GM12878 (cell line): ENCODE results near the gene UBE2L5. TPM values are rescaled to one million over a fixed set of nuclear protein-coding genes. Genes with fewer than 3 reads are reported as not detected.

Experiments used
- ATAC-seq: fragments of 200-7000 bp; cut with Tn5 transposase; 3 replicates; pipeline ENCODE4 v1.9.1; 2020; ENCODE audit warnings: mild to moderate bottlenecking, moderate library complexity
- BruUV-seq: library from RNA; stranded (reverse); fragments of 400-500 nt; replicated peaks from 2 replicates; lab custom pipeline; 2021; lab: Mats Ljungman, UMichigan
- CTCF ChIA-PET: fragments of 300-600 bp; sonication (Branson Sonifier 250); formaldehyde crosslinking; extraction: SDS; loops from one replicate; lab custom pipeline; 2021; ENCODE audit warnings: inconsistent platforms; lab: Yijun Ruan, JAX
- POLR2A ChIA-PET: fragments of 350-600 bp; formaldehyde crosslinking; extraction: SDS; loops from one replicate; lab custom pipeline; 2021; ENCODE audit warnings: inconsistent platforms; lab: Charles Lee
- RAD21 ChIA-PET: fragments of 300-600 bp; sonication (Branson Sonifier 250); formaldehyde crosslinking; loops from one replicate; lab custom pipeline; 2023; ENCODE audit warnings: antibody characterized with exemption; ENCODE audit not compliant: unreplicated experiment; lab: Charles Lee
- SMC1A ChIA-PET: fragments of 300-600 bp; sonication (Branson Sonifier 250); formaldehyde crosslinking; loops from one replicate; lab custom pipeline; 2023; ENCODE audit not compliant: unreplicated experiment, uncharacterized antibody; lab: Charles Lee
- DNase-seq: peaks from one replicate; pipeline ENCODE4 v3.0.0-alpha.2; 2011; ENCODE audit warnings: low read depth, low spot score
- FAIRE-seq: peaks from 3 replicates; lab custom pipeline; 2011; peaks lifted over from hg19 to GRCh38; lab: Jason Lieb, UNC
- H2AFZ ChIP-seq: 2 replicates; pipeline ENCODE4 v1.6.0; 2011; ENCODE audit warnings: low read depth, low read length, control low read depth; ENCODE audit not compliant: control insufficient read depth
- H3K27ac ChIP-seq: 2 replicates; pipeline ENCODE4 v1.5.1; 2011; ENCODE audit warnings: control low read depth; ENCODE audit not compliant: control insufficient read depth, insufficient read depth
- H3K27me3 ChIP-seq, 2 experiments: replicated peaks in 1 of 2; 2 replicates each; pipeline versions ENCODE4 v1.6.0 to v1.6.1; 2011; ENCODE audit warnings: low read length in 1 of 2; ENCODE audit not compliant: control insufficient read depth in 2 of 2, insufficient read depth in 2 of 2
- H3K36me3 ChIP-seq, 2 experiments: 2 replicates each; pipeline ENCODE4 v1.5.1; 2011; ENCODE audit warnings: low read length in 1 of 2; ENCODE audit not compliant: control insufficient read depth in 2 of 2, insufficient read depth in 2 of 2
- H3K4me1 ChIP-seq: 2 replicates; pipeline ENCODE4 v1.6.1; 2011; ENCODE audit warnings: mild to moderate bottlenecking, low read length, moderate library complexity, mixed read lengths; ENCODE audit not compliant: control insufficient read depth, insufficient read depth
- H3K4me2 ChIP-seq: 2 replicates; pipeline ENCODE4 v1.6.0; 2011; ENCODE audit warnings: control low read depth; ENCODE audit not compliant: control insufficient read depth, insufficient read depth
- H3K4me3 ChIP-seq: fragments of 200-600 bp; sonication (generic); 2 replicates; pipeline ENCODE4 v1.5.1; 2016
- H3K79me2 ChIP-seq: 2 replicates; pipeline ENCODE4 v1.6.0; 2011; ENCODE audit warnings: low read length; ENCODE audit not compliant: control insufficient read depth, insufficient read depth
- H3K9ac ChIP-seq: 2 replicates; pipeline ENCODE4 v1.8.0; 2011; ENCODE audit warnings: low read length, control low read depth, mixed read lengths; ENCODE audit not compliant: control insufficient read depth, insufficient read depth
- H3K9me3 ChIP-seq: replicated peaks from 3 replicates; pipeline ENCODE4 v1.5.1; 2011; ENCODE audit warnings: mild to moderate bottlenecking, low read length; ENCODE audit not compliant: control insufficient read depth, insufficient read depth
- H4K20me1 ChIP-seq: 2 replicates; pipeline ENCODE4 v1.6.0; 2011; ENCODE audit not compliant: control insufficient read depth, insufficient read depth
- ESRRA ChIP-seq: IDR thresholded peaks from 2 replicates; pipeline ENCODE4 v1.6.1; 2012; ENCODE audit warnings: mild to moderate bottlenecking, low read length, improper control_type of control experiment
- GATAD2B ChIP-seq: fragments of 450-650 bp; conservative IDR thresholded peaks from 2 replicates; pipeline ENCODE4 v1.6.1; 2017; ENCODE audit warnings: low read depth, mild to moderate bottlenecking, moderate library complexity
- MTA3 ChIP-seq: IDR thresholded peaks from 2 replicates; pipeline ENCODE4 v1.6.1; 2012; ENCODE audit warnings: low read length, inconsistent platforms, borderline replicate concordance
- POU2F2 ChIP-seq: IDR thresholded peaks from 3 replicates; pipeline ENCODE4 v1.6.1; 2011; ENCODE audit warnings: low read depth, mild to moderate bottlenecking, low read length, borderline replicate concordance
- SIX5 ChIP-seq: IDR thresholded peaks from 2 replicates; pipeline ENCODE4 v1.6.1; 2011; ENCODE audit warnings: mild to moderate bottlenecking, low read depth, low read length, moderate library complexity; ENCODE audit not compliant: severe bottlenecking
- WGBS: methylation state at CpG from one replicate; pipeline ENCODE4 v1.1.6; 2016; ENCODE audit warnings: low lambda C conversion rate; ENCODE audit not compliant: insufficient replicate concordance, insufficient coverage; ENCODE audit errors: missing lambda C conversion rate; 5-methylcytosine and 5-hydroxymethylcytosine counted together
- in situ Hi-C: fragments of 300-500 bp; cut with MboI; formaldehyde crosslinking; loops from 9 replicates; pipeline ENCODE4 v1.14.3; 2018; ENCODE audit warnings: mixed read lengths
- intact Hi-C: fragments of 100-400 bp; cut with micrococcal nuclease; formaldehyde crosslinking; loops from one replicate; pipeline ENCODE4 v1.14.2; 2022; ENCODE audit not compliant: unreplicated experiment
- polyA plus RNA-seq, 11 experiments: library from polyadenylated mRNA; depleted of rRNA in 4 of 11; unstranded in 6 of 11; stranded (reverse) in 5 of 11; fragments of >200 nt; fragmentation: Nextera tagmentation in 4 of 11; fragmentation: Illumina TruSeq in 1 of 11; extraction: Ambion mirVana in 4 of 11; extraction: Trizol in 1 of 11; gene quantifications; 1 replicate in 1 of 11; 2 replicates in 10 of 11; pipeline versions ENCODE4 v1.2.1 to v1.2.3, GENCODE V29; 2011 to 2016; ENCODE audit warnings: inconsistent platforms in 2 of 11, missing spikeins in 2 of 11, low read depth in 1 of 11
- total RNA-seq, 4 experiments: library from RNA; depleted of rRNA in 3 of 4; stranded (reverse); fragments of >200 nt in 3 of 4; fragmentation: Illumina TruSeq in 1 of 4; extraction: Trizol in 1 of 4; gene quantifications; 2 replicates each; pipeline versions ENCODE4 v1.2.1 to v1.2.3, GENCODE V29; 2013 to 2021
- TF ChIP-seq, protein P1 (sequence below): fragments of 450-650 bp; IDR thresholded peaks from 2 replicates; pipeline ENCODE4 v1.6.1; 2017; ENCODE audit warnings: low read depth, mild to moderate bottlenecking, moderate library complexity

Gene UBE2L5
- total and polyA plus RNA-seq, 10 of the 15 experiments (the other 5 are each of a cell fraction or from before 2014, with no cell fraction given): 0.03 to 1.1 (median 0.19) TPM; not detected in 2

DNA sequence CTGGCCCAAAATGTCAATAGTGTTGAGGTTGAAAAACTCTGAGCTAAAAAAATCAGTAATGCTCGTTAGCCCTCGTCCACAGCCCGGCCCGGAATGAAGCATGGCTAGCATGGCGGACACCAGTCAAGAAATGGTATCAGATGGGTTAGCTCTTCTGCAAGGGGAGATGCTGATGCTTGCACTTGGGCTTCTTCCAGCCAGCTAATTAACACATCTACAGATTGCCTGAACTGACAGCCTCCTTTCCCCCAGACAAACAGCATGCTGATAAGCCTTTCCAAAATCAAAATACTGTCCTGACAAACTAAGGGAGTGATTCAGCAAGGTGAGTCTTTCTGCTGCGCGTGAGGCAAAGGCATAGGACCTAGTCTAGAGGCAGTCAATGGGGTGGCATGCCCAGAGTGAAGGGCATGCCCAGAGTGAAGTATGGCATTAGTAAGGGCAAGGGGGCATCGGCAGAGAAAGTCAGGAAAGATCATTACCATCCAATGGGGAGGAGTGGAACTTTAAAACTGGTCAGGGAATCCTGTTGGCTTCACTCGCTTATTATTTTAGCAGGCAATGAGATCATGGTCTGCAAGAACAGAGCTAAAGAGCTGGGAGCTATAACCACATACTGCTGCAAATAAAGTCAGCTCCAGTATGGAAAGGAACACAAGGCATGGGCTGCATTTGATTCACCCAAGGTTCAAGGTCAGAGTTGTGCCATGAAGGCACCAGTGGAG lies 30.2 kb upstream of the UBE2L5 start:
- Histone ChIP-seq H3K4me2 (no peak overlapping the region), H4K20me1 (no peaks in the 10 kb centered on the region), H3K4me1 (peaks cover 7% of the 10 kb centered on the region), H3K9ac (no peak overlapping the region), H3K4me3 (no peak overlapping the region), H2AFZ (no peak overlapping the region), H3K79me2 (no peaks in the 10 kb centered on the region), H3K27ac (no peak overlapping the region), H3K9me3 (no peaks in the 10 kb centered on the region), H3K27me3 (no peaks in the 10 kb centered on the region), H3K36me3 (no peaks in the 10 kb centered on the region)
- ATAC-seq (no peak), DNase-seq (no peak), FAIRE-seq (no peak)
- BruUV-seq: no TSS peak
- CTCF ChIA-PET: interaction anchor here (0.6 to 0.7 kb wide), 3 partner anchors 14 to 485 kb away, joined by 3 to 4 read pairs (median 3); no protein-coding TSS in a partner anchor
- POLR2A ChIA-PET: interaction anchor here (6.9 kb wide), 1 partner anchor 18 kb away, joined by 76 read pairs; no protein-coding TSS in a partner anchor
- SMC1A ChIA-PET: interaction anchor here (0.6 to 12.8 kb wide), 7 partner anchors 10 to 130 kb away, joined by 3 to 143 read pairs (median 3); no protein-coding TSS in a partner anchor
- WGBS: 90% methylated on average over 9 of the region's 9 CpGs
- in situ Hi-C loops (no loop called here), intact Hi-C loops (no loop called here)
- TF ChIP-seq GATAD2B (no peak), ESRRA (no peak), MTA3 (no peak), SIX5 (no peak), POU2F2 (no peak)
- TF ChIP-seq, protein P1, sequence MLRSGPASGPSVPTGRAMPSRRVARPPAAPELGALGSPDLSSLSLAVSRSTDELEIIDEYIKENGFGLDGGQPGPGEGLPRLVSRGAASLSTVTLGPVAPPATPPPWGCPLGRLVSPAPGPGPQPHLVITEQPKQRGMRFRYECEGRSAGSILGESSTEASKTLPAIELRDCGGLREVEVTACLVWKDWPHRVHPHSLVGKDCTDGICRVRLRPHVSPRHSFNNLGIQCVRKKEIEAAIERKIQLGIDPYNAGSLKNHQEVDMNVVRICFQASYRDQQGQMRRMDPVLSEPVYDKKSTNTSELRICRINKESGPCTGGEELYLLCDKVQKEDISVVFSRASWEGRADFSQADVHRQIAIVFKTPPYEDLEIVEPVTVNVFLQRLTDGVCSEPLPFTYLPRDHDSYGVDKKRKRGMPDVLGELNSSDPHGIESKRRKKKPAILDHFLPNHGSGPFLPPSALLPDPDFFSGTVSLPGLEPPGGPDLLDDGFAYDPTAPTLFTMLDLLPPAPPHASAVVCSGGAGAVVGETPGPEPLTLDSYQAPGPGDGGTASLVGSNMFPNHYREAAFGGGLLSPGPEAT: no peak
- RAD21 ChIA-PET: interaction anchor here (0.6 to 7.4 kb wide), 4 partner anchors 14 to 64 kb away, joined by 3 to 105 read pairs (median 3); no protein-coding TSS in a partner anchor
